ENCODE data around the gene FTCDNL1. TPM values are rescaled to one million over a fixed set of nuclear protein-coding genes. Genes with fewer than 3 reads are reported as not detected.

The FTCDNL1 gene
- total and polyA plus RNA-seq, 2 donors (not counting 1 experiment from before 2014, with no cell fraction given): 1.7 to 1.9 TPM

DNA sequence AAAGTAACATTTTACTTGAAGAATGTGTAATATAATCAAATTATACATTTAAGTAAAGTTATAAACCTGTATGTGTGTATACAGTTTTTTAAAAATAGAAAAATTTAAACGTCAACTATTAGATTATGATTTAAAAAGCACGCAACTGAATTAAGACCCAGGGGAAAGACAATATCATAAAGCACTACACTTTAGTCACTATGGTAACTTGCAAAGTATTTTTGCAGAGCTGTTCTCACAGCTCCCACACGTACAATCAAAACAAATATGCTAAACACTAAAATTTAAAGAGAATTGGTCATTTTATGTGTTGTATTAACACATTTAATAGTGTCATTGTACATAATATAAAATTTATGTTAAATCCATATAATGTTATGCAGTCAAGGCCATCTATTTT lies 59.7 kb downstream of the FTCDNL1 start:
- Histone ChIP-seq H3K4me3 (ENCODE audit: control extremely low read depth in 1 of 5, extremely low read depth in 1 of 5, insufficient read depth in 1 of 5, low read depth in 2 of 5, low read length in 4 of 5) (no peak overlapping the region), H3K4me2 (replicated peaks; ENCODE audit: low read depth, low read length, poor library complexity, severe bottlenecking) (no peak overlapping the region), H3K9ac (ENCODE audit: low read length) (no peak overlapping the region), H3K36me3 (replicated peaks in 1 of 2; ENCODE audit: control extremely low read depth in 1 of 2, control insufficient read depth in 1 of 2, extremely low read depth in 1 of 2, insufficient read depth in 2 of 2, low read length in 1 of 2) (no peaks in the 10 kb centered on the region), H2AFZ (ENCODE audit: insufficient read depth, low read depth, low read length, poor library complexity, severe bottlenecking) (no peak overlapping the region), H3K4me1 (ENCODE audit: control insufficient read depth in 2 of 2, insufficient read depth in 2 of 2, low read length in 2 of 2) (no peaks in the 10 kb centered on the region), H4K20me1 (ENCODE audit: control insufficient read depth, insufficient read depth, low read length, poor library complexity, severe bottlenecking) (no peaks in the 10 kb centered on the region), H3K9me3 (ENCODE audit: control extremely low read depth in 1 of 3, control insufficient read depth in 2 of 3, insufficient read depth in 1 of 3, low read length in 2 of 3) (no peaks in the 10 kb centered on the region), H3K27ac (ENCODE audit: low read length in 2 of 2) (no peak overlapping the region), H3K79me2 (ENCODE audit: control insufficient read depth, insufficient read depth, low read length) (no peaks in the 10 kb centered on the region), H3K27me3 (replicated peaks in 1 of 4; ENCODE audit: control extremely low read depth in 1 of 4, control insufficient read depth in 3 of 4, insufficient read depth in 4 of 4, low read length in 3 of 4) (no peaks in the 10 kb centered on the region)
- CTCF ChIA-PET: no interaction called here
- no peak for DNase-seq
- no peak overlapping the region for H3K4me3 Mint-ChIP-seq
- no peak for ATAC-seq (ENCODE audit: low read depth)
- no peaks in the 10 kb centered on the region for H3K27me3 Mint-ChIP-seq
- no peaks in the 10 kb centered on the region for H3K9me3 Mint-ChIP-seq (ENCODE audit: insufficient read depth)
- POLR2A ChIA-PET: no interaction called here
- intact Hi-C loops (cut with micrococcal nuclease): no loop called here
- no peaks in the 10 kb centered on the region for H3K4me1 Mint-ChIP-seq
- TF ChIP-seq EZH2 (IDR thresholded peaks at IDR 0.05; ENCODE audit: borderline replicate concordance, insufficient read depth, low read depth, low read length, poor library complexity, severe bottlenecking) (no peak), CTCF (IDR thresholded peaks at IDR 0.05) (no peak)
- no CpG with 5 or more reads among the region's 3 CpGs for WGBS (ENCODE audit: insufficient coverage)
- no peak overlapping the region for H3K27ac Mint-ChIP-seq

- TF ChIP-seq CTCF (IDR thresholded peaks at IDR 0.05) (no peak), EZH2 (IDR thresholded peaks at IDR 0.05; ENCODE audit: borderline replicate concordance, insufficient read depth, low read depth, low read length, poor library complexity, severe bottlenecking) (no peak)
- CTCF ChIA-PET: no interaction called here
- intact Hi-C loops (cut with micrococcal nuclease): no loop called here
These were observed 66.5 kb downstream of the FTCDNL1 start for GRCh38 chr2:199784512-199784911.

More at GRCh38 chr2:199784512-199784911, 66.5 kb downstream of the FTCDNL1 start:
- H3K9me3 Mint-ChIP-seq (ENCODE audit: insufficient read depth): no peaks in the 10 kb centered on the region
- no peak overlapping the region for H3K9ac ChIP-seq (ENCODE audit: low read length)
- H3K27ac Mint-ChIP-seq: no peak overlapping the region
- H3K4me2 ChIP-seq (replicated peaks; ENCODE audit: low read depth, low read length, poor library complexity, severe bottlenecking): no peak overlapping the region
- peaks cover 0 to 1% (median 0%) of the 10 kb centered on the region in 3 donors for H3K9me3 ChIP-seq (ENCODE audit: control extremely low read depth in 1 of 3, control insufficient read depth in 2 of 3, insufficient read depth in 1 of 3, low read length in 2 of 3)
- H4K20me1 ChIP-seq (ENCODE audit: control insufficient read depth, insufficient read depth, low read length, poor library complexity, severe bottlenecking): no peaks in the 10 kb centered on the region
- H3K27me3 Mint-ChIP-seq: no peaks in the 10 kb centered on the region
- DNase-seq: no peak
- no peak overlapping the region for H3K4me3 Mint-ChIP-seq
- POLR2A ChIA-PET: no interaction called here
- H2AFZ ChIP-seq (ENCODE audit: insufficient read depth, low read depth, low read length, poor library complexity, severe bottlenecking): no peak overlapping the region
- no peaks in the 10 kb centered on the region for H3K4me1 ChIP-seq (ENCODE audit: control insufficient read depth in 2 of 2, insufficient read depth in 2 of 2, low read length in 2 of 2)
- no peaks in the 10 kb centered on the region for H3K79me2 ChIP-seq (ENCODE audit: control insufficient read depth, insufficient read depth, low read length)
- no peak overlapping the region for H3K27ac ChIP-seq (ENCODE audit: low read length in 2 of 2)
- no peak for ATAC-seq (ENCODE audit: low read depth)
- WGBS (ENCODE audit: insufficient coverage): 35% methylated on average over 3 of the region's 4 CpGs
- H3K27me3 ChIP-seq (replicated peaks in 1 of 4; ENCODE audit: control extremely low read depth in 1 of 4, control insufficient read depth in 3 of 4, insufficient read depth in 4 of 4, low read length in 3 of 4): no peaks in the 10 kb centered on the region
- no peak overlapping the region for H3K4me3 ChIP-seq (ENCODE audit: control extremely low read depth in 1 of 5, extremely low read depth in 1 of 5, insufficient read depth in 1 of 5, low read depth in 2 of 5, low read length in 4 of 5)
- no peaks in the 10 kb centered on the region for H3K4me1 Mint-ChIP-seq
- H3K36me3 ChIP-seq (replicated peaks in 1 of 2; ENCODE audit: control extremely low read depth in 1 of 2, control insufficient read depth in 1 of 2, extremely low read depth in 1 of 2, insufficient read depth in 2 of 2, low read length in 1 of 2): no peaks in the 10 kb centered on the region
